HG03460 (cell line): ENCODE results near the gene RUSF1.

ENCODE experiments used
- ATAC-seq: cut with Tn5 transposase; IDR thresholded peaks from one replicate; pipeline ENCODE4 v1.9.1; 2021; ENCODE audit not compliant: unreplicated experiment

RUSF1 gene

DNA sequence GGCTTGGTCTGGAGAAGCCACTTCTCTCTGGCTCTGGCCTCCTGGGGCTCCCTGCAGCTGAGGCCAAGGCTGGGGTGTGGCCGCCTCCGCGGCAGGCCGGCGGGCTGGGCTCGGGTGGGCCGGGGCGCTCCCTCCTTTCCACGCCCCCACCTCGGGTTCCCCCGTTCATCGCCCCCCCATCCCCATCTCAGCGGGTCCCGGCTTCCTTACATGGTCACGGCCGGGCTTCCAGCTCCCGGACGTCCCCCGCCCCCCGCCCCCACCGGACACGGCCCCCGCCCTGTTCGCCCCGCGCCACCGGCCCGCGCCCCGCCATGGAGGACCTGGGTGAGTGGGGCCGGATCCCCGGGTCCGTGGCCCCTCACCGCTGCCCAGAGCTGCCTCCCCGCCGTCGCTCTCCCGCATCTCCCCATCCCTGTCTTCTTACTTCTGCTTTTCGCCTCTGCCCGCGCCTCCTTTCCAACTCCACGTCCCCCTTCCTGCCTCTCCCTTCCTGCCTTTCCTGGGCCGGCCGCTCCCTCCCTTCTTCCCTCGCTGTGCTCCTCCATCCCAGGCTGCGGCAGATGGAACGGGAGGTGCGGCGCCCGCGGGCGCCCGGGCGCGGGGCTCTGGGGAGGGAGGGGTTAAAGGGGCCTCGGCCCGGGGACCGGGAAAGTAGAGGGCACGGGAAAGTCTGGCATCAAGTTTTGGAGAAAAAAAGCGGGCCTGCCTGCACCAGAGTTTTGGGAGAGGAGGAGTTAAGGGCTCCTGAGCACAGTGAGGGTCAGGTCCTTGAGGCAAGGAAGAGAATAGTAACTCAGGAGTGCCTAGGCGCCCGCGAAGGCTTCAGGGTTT lies 36.1 kb downstream of the RUSF1 start, which contains the start of gene TGFB1I1:
Gene TGFB1I1, plus strand, starts transcription at position 278 of the 834 bp plus-strand sequence. Its CDS starts 37 bp downstream, at position 315.
- ATAC-seq: no peak

DNA sequence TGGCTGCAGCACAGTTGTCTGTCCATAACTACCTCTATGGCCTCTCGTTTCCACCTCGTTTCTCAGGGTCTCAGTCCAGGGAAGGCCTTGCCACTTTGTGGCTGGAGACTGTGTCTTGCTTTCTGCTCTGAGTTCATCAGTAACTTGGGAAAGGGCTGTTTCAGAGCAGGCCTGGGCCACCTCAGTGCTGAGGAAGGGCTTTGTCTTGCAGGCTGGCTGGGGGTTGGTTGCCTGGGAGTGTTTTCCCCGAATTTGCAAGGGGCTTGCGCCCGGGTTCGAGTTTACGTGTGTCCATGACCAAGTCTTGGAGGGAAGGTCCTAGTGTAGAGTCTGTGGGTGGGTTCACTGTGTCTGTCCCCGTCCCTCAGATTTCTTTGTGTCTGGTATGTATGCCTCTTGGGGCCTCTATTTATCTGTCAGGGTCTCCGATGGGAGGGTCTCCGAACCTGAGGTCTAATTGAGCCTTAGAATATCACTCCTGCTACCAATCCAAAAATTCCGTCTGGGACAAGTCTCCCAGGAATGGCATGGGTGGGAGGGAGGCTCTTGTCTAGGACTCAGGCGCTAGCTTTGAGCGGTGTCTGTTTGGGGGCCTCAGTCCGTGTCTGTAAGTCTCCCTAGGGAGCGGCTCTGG lies 36.8 kb downstream of the RUSF1 start:
- no peak for ATAC-seq

DNA sequence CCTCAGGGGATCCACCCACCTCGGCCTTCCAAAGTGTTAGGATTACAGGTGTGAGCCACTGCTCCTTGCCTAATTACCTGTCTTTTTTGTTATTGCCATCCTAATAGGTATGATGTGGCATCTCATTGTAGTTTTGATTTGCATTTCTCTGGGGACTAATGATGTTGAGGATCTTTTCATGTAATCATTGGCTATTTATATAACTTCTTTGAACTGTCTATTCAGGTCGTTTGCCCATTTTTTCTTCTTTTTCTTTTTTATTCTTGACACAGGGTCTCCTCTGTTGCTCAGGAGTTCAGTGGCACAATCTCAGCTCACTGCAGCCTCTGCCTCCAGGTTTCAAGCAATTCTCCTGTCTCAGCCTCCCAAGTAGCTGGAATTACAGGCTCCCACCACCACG lies 37.6 kb downstream of the RUSF1 start:
- ATAC-seq: no peak

DNA sequence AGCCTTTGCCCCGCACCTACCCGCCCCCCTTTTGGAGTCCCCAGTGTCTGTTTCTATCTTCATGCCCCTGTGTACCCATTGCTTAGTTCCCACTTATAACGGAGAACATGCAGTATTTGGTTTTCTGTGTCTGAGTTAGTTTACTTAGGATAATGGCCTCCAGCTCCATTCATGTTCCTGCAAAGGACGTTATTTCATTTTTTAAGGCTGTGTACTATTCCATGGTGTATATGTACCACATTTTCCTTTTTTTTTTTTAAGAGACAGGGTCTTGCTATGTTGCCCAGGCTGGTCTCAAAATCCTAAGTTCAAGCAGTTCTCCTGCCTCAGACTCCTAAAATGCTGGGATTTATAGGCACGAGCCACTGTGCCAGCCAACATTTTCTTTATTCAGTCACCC lies 40.3 kb downstream of the RUSF1 start:
- no peak for ATAC-seq

DNA sequence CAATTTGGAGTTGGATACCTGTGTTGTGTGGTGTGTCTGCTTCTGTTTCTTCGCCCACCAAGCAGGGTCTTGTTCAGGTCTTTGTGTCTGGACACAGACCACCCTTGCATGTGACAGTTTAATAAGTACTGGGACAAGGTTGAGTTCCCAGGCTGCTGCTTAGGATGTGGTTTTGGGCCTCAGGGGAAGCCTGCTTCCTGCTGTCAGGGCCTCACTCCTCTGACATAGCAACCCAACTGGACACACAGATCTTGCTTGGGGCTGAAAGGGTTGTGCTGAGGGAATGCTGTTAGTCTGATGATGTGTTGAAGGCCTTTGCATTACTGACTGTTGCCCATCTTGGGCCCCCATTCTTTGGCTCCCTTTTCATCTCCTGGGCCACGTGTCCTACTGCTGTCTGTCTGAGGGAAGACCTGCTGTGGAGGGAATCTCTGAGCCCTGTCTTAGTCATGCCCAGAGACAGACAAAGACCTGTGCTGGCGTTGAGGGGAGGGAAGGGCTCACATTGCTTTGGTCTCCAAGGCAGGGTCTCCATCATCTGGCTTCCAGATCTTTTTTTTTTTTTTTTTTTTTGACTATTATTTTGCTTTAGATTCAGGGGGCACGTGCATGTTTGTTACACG lies 40.9 kb downstream of the RUSF1 start:
- ATAC-seq: peak; percentile 71

DNA sequence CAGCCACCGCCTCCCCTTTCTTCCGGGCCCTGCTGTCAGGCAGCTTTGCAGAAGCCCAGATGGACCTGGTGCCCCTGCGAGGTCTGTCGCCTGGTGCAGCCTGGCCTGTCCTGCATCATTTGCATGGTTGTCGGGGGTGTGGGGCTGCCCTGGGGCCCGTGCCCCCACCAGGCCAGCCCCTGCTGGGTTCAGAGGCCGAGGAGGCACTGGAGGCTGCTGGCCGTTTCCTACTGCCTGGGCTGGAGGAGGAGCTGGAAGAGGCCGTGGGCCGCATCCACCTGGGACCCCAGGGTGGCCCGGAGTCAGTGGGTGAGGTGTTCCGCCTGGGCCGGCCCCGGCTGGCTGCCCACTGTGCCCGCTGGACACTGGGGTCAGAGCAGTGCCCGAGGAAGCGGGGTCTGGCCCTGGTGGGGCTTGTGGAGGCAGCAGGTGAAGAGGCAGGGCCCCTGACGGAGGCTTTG lies 41.8 kb downstream of the RUSF1 start:
- ATAC-seq: no peak

DNA sequence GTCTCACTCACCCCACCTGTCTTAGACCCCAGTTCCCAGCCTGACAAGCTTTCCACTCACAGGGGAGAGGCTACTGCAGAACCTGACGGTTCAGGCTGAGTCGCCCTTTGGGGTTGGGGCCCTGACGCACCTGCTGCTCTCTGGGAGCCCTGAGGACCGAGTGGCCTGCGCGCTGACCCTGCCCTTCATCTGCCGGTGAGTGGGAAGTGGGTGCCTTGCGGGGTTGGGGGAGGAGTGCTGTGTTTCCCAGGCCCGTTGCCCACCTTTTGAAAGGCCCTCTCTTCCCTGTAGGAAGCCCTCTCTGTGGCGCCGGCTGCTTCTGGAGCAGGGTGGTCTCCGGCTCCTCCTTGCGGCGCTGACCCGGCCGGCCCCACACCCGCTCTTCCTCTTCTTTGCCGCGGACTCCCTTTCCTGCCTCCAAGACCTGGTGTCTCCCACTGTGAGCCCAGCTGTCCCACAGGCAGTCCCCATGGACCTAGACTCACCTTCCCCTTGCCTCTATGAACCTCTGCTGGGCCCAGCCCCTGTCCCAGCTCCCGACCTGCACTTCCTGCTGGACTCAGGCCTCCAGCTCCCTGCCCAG lies 42.3 kb downstream of the RUSF1 start:
- no peak for ATAC-seq

DNA sequence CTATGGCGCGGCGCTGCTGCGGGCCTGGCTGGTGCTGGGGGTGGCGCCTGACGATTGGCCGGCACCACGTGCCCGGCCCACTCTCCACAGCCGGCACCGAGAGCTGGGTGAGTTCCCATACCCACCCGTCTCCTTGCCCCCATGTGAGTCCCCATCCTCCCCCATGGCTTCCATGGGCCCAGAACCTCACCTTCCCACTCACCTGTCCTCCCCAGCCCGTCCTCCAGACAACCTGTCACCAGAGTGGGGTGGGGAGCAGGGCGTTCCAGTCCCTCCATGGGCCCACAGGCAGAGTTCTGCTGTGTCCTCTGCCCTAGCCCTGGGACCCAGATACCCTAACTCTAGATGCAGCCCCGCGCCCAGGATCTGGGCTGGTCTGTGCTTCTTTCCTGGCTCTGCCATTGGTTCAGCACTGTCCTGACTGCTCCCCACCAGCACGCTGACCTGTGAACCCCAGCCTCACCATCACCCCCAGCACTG lies 43.4 kb downstream of the RUSF1 start:
- ATAC-seq: no peak

DNA sequence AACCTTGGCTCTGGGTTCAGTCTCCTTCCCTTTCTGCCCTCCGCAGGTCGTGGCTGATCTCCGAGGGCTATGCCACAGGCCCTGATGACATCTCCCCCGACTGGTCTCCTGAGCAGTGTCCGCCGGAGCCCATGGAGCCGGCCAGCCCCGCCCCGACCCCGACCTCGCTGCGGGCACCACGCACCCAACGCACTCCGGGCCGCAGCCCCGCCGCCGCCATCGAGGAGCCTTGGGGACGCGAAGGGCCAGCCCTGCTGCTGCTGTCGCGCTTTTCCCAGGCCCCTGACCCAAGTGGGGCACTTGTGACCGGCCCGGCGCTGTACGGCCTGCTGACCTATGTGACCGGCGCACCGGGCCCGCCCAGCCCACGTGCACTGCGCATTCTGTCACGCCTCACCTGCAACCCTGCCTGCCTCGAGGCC lies 43.8 kb downstream of the RUSF1 start:
- no peak for ATAC-seq

DNA sequence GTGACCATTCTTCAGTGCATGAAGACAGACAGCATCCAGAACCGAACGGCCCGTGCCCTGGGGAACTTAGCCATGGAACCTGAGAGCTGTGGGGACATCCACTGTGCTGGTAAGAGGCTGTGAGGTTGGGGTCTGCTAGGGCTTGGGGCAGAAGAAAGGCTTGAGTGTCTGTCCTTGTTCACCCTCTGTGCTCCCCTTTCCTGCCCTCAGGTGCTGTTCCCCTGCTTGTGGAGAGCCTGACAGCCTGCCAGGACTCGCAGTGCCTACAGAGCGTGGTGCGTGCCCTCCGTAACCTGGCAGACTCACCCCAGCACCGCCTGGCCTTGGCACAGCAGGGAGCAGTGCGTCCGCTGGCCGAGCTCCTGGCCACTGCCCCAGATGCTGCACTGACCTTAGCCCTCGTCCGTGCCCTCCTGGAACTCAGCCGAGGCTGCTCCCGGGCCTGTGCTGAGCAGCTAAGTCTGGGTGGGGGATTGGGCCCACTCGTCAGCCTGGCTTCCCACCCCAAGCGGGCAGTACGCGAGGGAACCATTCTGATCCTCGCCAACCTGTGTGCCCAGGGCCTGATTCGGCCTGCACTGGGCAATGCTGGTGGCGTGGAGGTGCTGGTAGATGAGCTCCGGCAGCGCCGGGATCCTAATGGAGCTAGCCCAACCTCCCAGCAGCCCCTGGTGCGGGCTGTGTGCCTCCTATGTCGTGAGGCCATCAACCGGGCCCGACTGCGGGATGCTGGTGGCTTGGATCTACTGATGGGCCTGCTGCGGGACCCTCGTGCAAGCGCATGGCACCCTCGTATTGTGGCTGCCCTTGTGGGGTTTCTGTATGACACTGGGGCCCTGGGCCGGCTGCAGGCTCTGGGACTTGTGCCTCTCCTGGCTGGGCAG lies 46.0 kb downstream of the RUSF1 start:
- no peak for ATAC-seq

DNA sequence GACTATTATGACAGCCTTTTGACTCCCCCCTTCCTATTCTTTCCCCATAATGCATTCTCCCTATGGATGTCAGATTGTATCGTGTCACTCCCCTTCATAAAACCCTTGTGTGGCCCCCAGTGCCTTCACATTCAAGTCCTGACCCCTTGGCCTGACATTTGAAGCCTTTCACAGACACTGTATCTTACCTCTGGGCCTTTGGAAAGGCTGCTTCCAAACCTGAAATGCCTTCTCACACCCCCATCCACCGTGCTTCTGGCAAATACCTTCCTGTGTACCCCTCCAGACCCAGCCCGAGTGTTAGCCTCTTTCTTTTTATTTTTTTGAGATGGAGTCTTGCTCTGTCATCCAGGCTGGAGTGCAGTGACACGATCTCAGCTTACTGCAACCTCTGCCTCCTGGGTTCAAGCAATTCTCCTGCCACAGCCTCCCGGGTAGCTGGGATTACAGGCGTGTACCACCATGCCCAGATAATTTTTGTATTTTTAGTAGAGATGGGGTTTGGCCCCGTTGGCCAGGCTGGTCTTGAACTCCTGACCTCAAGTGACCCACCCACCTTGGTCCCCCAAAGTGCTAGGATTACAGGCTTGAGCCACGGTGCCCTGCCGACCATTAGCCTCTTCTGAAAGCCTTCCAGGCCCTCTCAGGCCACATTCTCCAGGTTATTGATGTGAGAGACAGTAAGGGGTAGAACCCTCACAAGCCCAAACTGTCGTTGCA lies 46.8 kb downstream of the RUSF1 start:
- no peak for ATAC-seq

DNA sequence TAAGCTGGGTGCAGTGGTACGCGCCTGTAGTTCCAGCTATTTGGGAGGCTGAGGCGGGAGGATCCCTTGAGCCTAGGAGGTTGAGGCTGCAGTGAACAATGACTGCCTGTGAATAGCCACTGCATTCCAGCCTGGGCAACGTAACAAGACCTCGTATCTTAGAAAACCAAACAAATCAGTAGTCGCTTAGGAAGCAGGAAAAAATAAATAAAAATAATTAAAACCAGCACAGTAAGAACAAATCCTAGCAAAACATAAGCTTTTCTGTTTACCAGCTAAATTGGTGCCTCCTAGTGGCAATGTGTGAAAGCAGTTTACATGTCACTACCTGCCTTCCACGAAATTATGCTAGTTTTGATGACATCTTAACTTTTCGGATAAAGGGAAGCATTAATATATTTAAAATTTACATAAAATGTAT lies 47.6 kb downstream of the RUSF1 start:
- no peak for ATAC-seq

DNA sequence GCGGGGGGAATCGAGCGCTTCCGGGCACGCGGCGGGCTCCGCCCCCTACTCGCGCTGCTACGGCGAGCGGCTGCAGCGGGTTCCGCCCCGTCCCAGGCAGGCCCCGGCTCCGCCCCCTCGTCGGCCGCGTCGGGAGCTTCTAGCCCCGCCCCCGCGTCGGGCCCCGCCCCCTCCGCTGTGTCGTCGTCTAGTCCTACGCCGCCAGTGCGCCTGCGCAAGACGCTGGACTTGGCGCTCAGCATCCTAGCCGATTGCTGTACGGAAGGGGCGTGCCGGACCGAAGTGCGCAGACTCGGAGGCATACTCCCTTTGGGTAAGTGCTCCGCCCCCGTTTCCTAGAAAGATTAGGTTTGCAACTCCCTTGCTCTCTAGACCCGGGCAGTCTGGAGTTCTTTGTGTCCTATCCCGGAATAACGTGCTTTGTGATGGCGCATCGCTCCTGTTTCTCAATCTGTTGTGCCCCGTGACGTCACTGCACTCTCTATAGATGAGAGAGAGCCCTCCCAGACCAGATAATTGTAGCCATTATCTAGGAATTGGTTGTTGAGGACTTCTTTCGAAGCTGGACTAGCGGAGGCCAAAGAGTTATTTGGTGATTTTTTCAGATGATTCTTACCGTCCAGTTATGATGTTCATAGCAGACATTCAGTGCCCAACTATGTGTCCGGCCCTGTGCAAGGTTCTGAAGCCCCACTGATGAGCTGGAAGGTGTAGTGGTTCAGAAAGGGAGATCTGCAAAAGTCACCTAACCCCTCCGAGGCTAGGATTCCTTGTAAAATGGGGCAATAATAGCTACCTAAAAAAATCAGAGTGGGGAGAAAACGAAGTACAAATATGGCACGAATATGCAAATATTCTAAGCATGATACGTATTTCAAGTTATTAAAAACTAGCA lies 48.3 kb downstream of the RUSF1 start:
- peak; percentile 56 for ATAC-seq

DNA sequence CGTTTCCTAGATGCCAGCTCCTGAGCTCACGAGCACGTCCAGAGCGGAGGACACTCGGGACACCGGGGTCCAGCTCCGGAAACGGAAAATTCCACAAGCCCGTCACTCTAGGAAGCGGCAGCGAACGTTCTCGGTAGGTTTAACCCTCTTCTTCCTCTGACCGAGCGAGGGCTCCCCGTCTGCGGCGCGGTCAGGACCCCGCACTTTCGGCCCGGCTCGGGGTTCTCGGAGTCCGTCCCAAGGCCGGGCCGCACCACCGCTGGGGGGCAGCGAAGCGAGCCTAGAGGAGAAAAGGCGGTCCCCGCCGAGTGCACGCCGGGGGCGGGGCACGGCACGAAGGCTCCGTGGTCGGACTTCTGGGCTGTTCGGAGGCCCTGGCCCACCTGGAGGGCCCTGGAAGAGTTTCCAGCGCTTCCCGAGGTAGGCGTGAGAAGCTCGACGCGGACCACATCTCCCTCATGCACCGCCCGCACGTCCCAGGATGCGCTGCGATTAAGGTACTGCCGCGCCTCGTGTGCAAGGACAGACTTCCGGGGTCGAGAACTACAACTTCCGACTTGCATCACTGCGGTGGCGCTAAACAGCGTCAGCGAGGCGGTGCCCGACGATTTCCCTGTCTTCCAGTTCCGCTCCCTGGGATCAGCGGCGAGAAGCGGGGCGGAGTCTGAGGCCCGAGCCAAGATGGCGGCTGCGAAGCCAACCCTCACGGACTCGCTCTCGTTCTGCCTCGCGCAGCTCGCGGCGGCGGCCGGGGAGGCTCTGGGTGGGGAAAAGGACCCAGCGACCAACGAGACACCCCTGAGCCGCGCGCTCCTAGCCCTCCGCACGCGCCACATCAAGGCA lies 49.1 kb downstream of the RUSF1 start, which contains the start of gene ARMC5:
Gene ARMC5, plus strand, starts transcription at position 658 of the 843 bp plus-strand sequence. Its CDS starts 24 bp downstream, at position 682.
- peak; percentile 69 for ATAC-seq

DNA sequence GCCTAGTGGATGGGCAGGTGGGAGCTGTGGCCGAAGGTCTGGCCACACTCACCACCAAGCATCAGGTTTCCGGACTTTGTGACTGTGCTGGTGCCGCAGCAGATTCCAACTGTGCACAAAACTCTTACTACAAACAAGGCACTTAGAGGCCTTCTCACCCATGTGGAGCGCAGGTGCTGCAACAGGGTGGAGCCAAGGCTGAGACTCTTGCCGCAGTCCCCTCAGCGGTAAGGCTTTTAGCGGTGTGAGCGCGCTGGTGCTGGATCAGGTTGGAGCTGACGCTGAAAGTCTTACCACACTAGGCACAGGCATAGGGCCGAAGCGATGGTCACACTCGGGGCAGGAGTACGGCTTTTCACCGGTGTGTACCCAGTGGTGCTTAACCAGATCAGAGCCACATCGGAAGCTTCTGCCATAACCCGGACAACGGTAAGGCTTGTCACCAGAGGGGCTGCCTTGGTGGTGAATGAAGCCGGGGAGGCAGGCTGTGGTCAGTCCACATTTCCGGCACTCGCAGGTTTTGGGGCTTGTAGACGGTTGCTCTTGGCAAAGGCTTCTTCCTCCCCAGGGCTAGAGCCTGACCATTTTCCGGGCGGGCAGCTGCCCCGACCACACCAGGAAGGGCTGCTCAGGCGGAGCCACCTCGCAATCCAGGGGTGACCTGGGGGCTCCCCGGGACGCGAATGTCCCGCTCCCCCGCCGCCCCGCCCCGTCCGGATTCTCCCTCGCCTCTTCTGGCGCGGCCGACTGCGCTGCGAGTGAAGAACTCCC lies 49.9 kb downstream of the RUSF1 start:
- ATAC-seq: peak; percentile 15

DNA sequence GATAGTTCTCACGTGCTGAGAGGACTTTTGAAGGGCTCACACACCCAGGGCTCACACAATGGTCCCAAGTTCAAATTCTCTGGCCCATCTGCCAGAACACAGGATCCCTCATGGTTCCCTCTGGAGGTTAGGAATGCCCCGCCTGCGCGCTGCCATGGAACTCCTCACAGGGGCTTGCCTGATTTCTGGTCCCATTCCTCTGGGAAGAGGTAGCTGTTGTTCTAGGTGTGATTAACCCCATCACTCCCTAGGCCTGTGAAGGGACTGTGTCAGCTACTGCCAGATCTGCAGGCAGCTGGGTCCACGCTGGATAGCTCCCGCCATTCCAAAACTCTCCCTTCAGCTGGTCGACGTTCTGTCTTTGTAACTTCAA lies 51.2 kb downstream of the RUSF1 start:
- no peak for ATAC-seq
